KOPT-K1 (cell line): ENCODE measurements around the gene CPOX.
"Not testable (repeated sequence)": the region's sequence is repeated elsewhere in the genome, so short reads cannot be mapped to it uniquely, and the experiment has no call there.

Experiments
- H3K27ac ChIP-seq: fragments of 200-600 bp; sonication (generic); 2 replicates; pipeline ENCODE4 v1.5.1; 2016; ENCODE audit warnings: antibody characterized with exemption, mild to moderate bottlenecking, low read depth, low read length; ENCODE audit not compliant: poor library complexity, severe bottlenecking
- H3K36me3 ChIP-seq: fragments of 200-600 bp; sonication (generic); 2 replicates; pipeline ENCODE4 v1.5.1; 2017; ENCODE audit warnings: antibody characterized with exemption, mild to moderate bottlenecking, low read length, moderate library complexity; ENCODE audit not compliant: insufficient read depth
- H3K9me3 ChIP-seq: fragments of 200-600 bp; sonication (generic); 2 replicates; pipeline ENCODE4 v1.5.1; 2017; ENCODE audit warnings: antibody characterized with exemption, low read length, mild to moderate bottlenecking; ENCODE audit not compliant: insufficient read depth, poor library complexity, severe bottlenecking

CPOX gene

DNA sequence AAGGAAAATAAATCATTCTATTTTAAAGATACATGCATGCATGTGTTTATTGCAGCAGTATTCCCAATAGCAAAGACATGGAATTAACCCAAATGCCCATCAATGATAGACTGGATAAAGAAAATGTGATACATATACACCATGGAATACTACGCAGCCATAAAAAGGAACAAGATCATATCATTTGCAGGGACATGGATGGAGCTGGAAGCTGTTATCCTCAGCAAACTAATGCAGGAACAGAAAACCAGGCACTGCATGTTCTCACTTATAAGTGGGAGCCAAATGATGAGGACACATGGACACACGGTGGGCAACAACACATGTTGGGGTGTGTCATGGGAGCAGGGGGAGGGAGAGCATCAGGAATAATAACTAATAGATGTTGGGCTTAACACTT lies 33.6 kb downstream of the CPOX start:
- not testable (repeated sequence) for H3K36me3 ChIP-seq

DNA sequence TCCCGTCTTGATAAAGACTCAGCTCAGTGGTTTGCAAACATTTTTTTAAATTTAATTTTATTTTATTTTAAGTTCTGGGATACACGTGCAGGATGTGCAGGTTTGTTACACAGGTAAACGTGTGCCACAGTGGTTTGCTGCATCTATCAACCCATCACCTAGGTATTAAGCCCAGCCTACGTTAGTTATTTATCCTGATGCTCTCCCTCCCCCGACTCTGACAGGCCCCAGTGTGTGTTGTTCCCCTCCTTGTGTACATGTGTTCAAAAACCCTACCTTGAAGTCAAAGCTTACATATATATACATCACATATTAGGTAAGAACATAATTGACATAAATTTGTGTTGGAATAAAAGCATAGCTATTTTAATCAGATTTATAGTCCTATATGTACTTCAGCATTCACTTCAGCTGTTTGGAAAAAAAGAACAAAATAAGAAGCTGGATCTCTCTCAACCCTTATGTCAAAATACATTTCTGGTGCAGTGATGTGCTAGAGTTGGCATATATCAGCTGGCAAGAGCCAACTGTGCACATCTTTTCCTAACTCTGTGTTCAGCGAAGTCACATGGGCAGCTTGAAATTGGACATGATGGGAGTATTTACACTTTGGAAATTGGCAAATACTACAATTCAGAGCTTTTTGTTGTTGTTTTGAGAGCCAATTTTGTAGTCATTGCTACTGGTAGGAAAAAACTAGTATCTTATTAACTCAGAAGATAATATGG lies 35.1 kb downstream of the CPOX start:
- H3K27ac ChIP-seq = no peak overlapping the region
- no peaks in the 10 kb centered on the region for H3K36me3 ChIP-seq
- H3K9me3 ChIP-seq = no peaks in the 10 kb centered on the region

More for the DNA sequence above, 33.6 kb downstream of the CPOX start:
- not testable (repeated sequence) for H3K27ac ChIP-seq, H3K9me3 ChIP-seq

DNA sequence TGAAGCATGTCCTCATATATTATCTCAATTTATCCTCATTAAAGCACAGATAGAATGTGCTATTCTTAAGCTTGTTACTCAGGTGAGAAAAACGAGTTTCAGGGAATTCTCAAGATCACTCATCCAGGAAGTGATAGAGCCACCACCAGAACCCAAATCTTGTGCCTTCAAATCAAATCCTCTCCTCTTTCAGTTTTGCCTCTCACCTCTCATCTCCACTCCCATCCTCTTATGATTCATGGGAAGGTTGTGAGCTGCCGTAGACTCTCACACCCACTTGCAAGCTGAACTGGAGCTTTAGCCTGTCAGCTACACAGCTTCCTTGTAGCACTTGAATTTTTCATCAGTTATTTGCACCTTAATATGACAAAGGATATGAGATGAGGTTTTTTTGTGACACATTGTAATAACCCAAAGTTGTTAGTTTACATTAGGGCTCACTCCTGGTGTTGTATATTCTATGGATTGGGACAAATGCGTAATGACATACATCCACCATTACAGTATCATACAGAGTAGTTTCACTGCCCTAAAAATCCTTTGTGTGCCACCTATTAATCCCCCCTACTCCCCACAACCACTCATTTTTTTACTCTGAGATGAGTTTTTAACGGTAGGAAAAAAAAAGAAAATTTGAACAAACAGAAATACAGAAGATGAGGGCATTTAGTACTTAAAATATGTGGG lies 35.9 kb downstream of the CPOX start:
- H3K9me3 ChIP-seq = no peaks in the 10 kb centered on the region
- no peak overlapping the region for H3K27ac ChIP-seq
- no peaks in the 10 kb centered on the region for H3K36me3 ChIP-seq

DNA sequence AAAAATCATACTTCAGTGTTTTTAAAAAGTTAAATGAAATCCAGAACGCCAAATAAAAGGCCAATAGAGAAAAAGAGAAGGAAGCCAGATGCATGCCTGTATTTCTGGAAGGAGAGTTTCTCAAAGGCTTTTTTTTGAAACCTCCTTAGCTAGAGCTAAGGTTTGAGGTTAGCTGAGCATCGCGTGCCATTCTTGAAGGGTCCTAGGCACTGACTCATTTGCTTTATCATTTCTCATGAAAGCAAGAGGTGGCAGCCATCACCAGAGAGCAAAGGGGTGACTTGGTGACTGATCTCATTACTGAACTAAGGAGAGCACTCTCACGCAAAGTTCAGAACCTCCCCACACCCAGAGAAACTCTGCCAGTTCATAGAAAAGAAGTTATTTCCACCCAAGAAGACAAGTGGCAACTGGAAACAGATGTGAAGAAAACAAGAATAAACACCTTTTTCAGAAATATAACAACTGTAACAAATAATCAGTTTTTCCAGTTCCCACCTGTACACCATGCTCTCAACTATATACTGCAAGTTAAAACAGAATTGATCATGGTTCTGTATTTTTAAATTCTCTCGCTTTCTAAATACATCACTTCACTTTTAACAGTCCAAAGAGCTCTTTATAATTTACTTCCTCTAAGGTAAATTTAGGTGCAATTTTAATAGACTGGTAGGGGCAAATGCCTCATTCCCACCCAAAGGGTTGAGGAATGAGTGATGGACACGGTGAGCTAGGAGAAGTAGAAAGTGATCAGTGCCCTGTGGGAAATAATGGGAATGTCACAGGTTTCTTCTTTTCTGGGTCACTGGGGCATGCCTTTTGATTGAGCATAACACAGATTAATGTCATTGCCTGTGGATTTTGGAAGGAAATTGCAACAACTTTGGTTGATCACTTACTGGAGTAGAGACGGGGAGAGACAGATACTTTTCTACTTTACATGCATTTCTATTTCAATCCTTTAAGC lies 37.0 kb downstream of the CPOX start:
- H3K27ac ChIP-seq = no peak overlapping the region
- no peaks in the 10 kb centered on the region for H3K9me3 ChIP-seq
- no peaks in the 10 kb centered on the region for H3K36me3 ChIP-seq

DNA sequence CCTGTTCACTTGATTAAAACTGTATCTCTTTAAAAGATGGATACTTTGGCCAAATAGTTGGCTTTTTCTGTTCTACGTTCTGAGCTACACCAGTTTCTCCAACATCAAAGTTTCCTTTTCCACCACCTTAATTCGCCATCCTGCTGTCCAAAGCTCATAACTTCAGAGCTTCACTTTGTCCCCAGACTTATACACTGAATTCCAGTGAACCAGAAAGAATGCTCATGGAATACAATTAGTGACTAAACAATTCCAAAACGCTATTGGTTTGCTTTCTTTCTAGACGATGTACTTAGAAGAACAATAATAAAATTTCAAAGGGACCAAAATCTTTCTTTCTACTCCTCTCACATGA lies 38.4 kb downstream of the CPOX start:
- H3K27ac ChIP-seq = no peak overlapping the region
- H3K36me3 ChIP-seq = no peaks in the 10 kb centered on the region
- no peaks in the 10 kb centered on the region for H3K9me3 ChIP-seq

DNA sequence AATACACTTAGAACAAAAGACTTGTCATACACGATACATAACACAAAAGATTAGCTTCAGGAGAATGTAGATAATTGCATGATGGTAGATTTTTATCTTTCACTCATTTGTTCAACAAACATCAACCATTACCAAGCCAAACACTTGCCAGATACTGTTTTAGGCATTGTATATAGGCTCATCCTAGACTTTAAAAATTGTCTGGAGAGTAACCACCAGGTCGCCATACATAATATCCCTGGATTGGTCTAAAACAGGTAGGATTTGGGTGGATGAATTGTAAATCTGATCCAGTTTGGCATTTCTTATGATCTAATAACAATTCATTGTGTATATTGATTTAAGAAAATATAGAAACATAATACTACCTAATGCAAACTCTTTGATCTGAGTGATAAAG lies 38.8 kb downstream of the CPOX start:
- Histone ChIP-seq H3K27ac (no peak overlapping the region), H3K9me3 (no peaks in the 10 kb centered on the region), H3K36me3 (no peaks in the 10 kb centered on the region)

DNA sequence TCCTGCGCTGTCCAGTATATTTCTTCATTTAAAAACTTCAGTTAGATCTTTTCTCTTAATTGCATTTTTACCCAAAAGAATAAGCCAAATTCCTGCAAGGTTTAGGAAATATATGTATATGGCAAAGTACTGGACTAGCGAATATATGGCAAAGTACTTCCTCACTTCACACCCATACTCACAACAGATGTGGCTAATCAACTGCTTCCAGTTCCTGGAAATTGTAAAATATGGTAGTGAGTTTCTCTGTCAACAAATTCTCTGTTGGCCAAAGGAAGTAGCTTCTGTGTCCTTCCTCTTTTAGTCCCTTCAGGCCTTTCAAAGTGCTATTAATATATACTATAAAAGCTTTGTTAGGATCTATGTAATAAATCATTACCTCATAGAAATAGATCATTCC lies 39.7 kb downstream of the CPOX start:
- Histone ChIP-seq H3K36me3 (no peaks in the 10 kb centered on the region), H3K9me3 (no peaks in the 10 kb centered on the region), H3K27ac (no peak overlapping the region)

DNA sequence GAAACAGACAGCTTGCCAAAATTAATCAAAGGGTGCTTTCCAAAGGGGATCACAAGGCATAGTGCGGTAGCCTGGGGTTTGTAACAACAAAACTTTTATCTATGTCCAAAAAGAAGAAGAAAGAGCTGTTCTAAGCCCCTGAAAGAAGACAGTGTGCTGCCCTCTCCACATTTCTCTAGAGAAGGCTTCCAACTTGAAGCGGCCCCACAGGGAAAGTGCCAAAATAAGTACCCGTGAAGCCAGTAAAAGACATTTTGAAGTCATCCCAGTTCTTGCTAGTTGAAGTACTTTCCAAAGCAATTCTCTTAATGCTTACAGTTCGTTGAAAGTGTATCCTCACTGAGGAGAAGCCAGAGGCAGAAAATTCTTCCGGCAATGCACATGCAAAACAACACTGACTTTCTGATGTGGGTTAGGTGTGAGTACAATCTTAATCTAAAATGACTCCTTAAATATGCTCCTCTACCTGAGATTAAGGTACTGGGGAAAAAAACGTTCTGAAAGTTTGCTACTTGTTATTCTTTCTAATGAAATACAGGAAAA lies 40.3 kb downstream of the CPOX start:
- H3K9me3 ChIP-seq = no peaks in the 10 kb centered on the region
- H3K36me3 ChIP-seq = no peaks in the 10 kb centered on the region
- no peak overlapping the region for H3K27ac ChIP-seq

DNA sequence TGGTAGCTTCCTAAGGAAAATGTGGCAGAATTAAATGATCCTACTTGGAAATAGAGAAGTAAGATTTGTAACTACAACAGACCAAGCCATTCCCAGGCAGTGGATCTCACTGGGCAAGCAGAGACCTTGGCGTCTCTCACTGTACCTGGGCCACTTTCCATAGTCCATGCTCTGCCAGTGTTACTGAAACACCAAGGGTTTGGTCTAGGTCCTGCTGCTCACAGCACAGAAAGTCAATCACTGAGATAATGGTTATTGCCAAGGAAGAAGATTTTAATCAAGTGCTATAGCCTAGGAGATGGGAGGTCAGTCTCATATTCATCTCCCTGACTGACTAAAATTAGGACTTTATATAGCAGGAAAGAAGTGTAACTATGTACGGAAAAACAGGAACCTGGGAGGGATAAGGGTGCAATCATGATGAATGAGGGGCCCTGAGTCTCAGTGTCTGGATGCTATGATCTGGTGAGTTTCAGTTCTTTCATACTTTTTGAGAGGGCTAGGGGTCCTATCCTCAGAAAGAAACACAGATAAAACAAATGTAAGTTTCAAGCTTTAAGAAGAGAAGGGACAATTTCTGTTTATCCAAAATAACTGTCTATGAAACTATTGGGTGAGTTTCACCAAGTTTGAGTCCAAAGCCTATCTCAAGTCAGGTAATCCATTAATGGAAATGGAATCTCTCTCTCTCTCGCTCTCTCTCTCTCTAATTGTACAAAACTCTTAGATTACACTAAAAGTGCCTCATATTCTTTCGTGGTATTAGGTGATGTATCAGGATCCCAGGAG lies 41.0 kb downstream of the CPOX start:
- Histone ChIP-seq H3K36me3 (no peaks in the 10 kb centered on the region), H3K27ac (no peak overlapping the region), H3K9me3 (no peaks in the 10 kb centered on the region)

DNA sequence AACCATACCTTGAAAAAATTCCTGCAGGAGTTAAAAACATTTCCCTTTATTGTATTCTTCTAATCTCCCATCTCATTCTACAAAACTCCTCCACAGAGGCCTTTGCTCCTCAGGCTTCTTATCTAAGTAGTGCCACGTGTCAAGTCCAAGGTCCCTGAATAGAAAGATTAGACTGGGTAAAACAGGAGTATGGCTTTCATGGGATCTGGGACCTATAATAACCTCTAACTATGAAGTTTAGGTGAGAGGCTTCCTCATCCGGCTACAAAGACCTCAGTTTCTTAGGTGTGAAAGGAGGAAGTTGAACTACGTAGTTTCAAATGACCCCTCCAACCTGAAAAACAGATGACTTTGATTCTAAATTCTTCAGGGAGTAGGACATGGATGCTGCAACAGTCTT lies 41.7 kb downstream of the CPOX start:
- H3K9me3 ChIP-seq = no peaks in the 10 kb centered on the region
- H3K27ac ChIP-seq = no peak overlapping the region
- H3K36me3 ChIP-seq = no peaks in the 10 kb centered on the region

DNA sequence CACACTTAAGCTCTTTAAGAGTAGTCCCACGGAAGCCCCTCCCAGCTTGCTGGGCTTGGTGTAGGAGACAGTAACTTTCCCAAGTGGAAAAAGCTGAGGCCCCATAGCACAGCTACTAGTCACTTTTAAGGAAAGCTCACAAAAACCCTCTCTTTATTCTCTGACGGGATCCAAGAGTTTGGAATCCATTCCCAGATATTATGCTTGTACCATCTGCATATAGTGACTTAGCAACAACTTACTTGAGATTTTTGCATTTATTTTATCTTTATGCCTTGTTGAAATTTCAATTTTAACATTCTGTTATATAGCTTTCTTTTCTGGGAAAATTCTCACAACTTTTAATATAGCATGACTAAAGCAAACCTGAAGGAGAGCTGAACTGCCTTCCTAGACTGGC lies 42.2 kb downstream of the CPOX start:
- Histone ChIP-seq H3K9me3 (no peaks in the 10 kb centered on the region), H3K36me3 (no peaks in the 10 kb centered on the region), H3K27ac (no peak overlapping the region)

DNA sequence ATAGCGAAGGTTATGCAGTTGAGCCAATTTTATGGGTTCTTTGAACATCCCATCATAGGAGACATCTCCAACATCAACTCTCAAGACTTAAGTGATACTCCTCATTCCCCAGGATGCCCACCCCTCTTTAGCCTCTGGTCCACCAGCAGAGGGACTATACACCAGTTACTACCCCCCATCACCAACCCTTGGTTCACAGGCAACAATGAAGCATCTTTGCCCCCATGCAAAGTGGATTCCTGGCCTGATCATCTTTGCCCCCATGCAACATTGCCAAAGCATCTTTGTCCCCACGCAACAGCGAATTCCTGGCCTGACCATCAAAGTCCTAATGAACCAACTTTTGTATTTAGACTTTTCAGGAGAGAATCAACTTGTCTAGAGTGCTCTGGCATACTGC lies 42.6 kb downstream of the CPOX start:
- Histone ChIP-seq H3K36me3 (no peaks in the 10 kb centered on the region), H3K9me3 (no peaks in the 10 kb centered on the region), H3K27ac (no peak overlapping the region)

DNA sequence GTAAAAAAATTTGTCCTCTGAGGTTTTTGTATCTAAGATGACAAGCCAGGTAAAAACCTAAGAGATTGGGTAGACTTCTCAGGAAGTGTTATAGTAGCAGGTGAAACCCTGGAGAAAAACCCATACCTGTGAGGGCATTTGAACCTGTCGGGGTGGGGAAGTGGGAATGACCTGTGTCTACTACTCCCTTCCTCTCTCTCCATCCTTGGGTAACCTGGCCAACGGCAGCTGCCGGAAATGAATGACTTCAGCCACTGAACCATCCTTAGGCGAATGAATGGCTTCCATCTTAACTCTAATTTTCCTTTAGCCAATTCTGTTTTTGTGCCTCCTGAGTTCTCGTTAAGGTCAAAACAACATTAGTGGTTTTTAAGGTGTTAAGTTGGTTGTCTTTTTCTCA lies 44.9 kb downstream of the CPOX start:
- H3K27ac ChIP-seq = no peak overlapping the region
- H3K36me3 ChIP-seq = no peaks in the 10 kb centered on the region
- H3K9me3 ChIP-seq = no peaks in the 10 kb centered on the region

DNA sequence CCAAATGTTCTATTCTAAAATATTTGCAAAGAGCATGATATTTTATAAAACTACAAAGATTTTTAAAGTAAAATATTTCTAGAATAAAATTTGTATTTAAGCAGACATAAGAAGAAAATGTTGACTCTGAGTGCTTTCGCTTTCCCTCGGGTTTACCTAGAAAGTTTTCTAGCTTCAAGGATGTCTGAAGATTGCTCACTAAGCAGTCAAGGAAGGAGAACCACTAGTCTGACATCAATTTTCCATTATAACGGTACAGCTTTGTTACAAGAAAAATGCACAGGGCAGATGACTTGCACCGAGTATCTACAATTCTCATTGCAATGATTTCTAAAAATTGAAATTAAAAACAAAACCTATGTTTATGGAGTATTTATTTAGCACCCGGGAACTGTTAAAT lies 47.5 kb downstream of the CPOX start:
- H3K9me3 ChIP-seq = no peaks in the 10 kb centered on the region
- H3K27ac ChIP-seq = no peak overlapping the region
- no peaks in the 10 kb centered on the region for H3K36me3 ChIP-seq
